ENCODE measurements around the gene HSD17B8.

HSD17B8 gene

GRCh38 chr6:33204415-33205190 lies at the start of gene HSD17B8:
Gene HSD17B8, plus strand, starts transcription at chr6:33204655. Its CDS starts 14 bp downstream, at chr6:33204669.
- DNase-seq (ENCODE audit: low read depth in 2 of 3, low spot score in 1 of 3) = peak; percentile 85 to 91 (median 89)

GRCh38 chr6:33156561-33156960 lies 47.9 kb upstream of the HSD17B8 start:
- no peak for DNase-seq (ENCODE audit: low read depth in 2 of 3, low spot score in 1 of 3)

- no peak for DNase-seq (ENCODE audit: low read depth in 2 of 3, low spot score in 1 of 3)
Observed at GRCh38 chr6:33156964-33157363, 47.5 kb upstream of the HSD17B8 start.

GRCh38 chr6:33160096-33160495 lies 44.4 kb upstream of the HSD17B8 start:
- DNase-seq (ENCODE audit: low read depth in 2 of 3, low spot score in 1 of 3) = no peak

- no peak for DNase-seq (ENCODE audit: low read depth in 2 of 3, low spot score in 1 of 3)
Observed at GRCh38 chr6:33160728-33161344, 43.6 kb upstream of the HSD17B8 start.

GRCh38 chr6:33161354-33162331 lies 42.8 kb upstream of the HSD17B8 start:
- DNase-seq (ENCODE audit: low read depth in 2 of 3, low spot score in 1 of 3) = peak; percentile 66 to 86 (median 81)

- DNase-seq (ENCODE audit: low read depth in 2 of 3, low spot score in 1 of 3) = no peak
Observed at GRCh38 chr6:33163540-33163939, 40.9 kb upstream of the HSD17B8 start.

GRCh38 chr6:33164176-33164575 lies 40.3 kb upstream of the HSD17B8 start:
- no peak for DNase-seq (ENCODE audit: low read depth in 2 of 3, low spot score in 1 of 3)

GRCh38 chr6:33164665-33165373 lies 39.6 kb upstream of the HSD17B8 start:
- no peak for DNase-seq (ENCODE audit: low read depth in 2 of 3, low spot score in 1 of 3)

- no peak for DNase-seq (ENCODE audit: low read depth in 2 of 3, low spot score in 1 of 3)
Observed at GRCh38 chr6:33165581-33166258, 38.7 kb upstream of the HSD17B8 start.

- no peak for DNase-seq (ENCODE audit: low read depth in 2 of 3, low spot score in 1 of 3)
Observed at GRCh38 chr6:33166363-33166762, 38.1 kb upstream of the HSD17B8 start.

GRCh38 chr6:33166811-33167210 lies 37.6 kb upstream of the HSD17B8 start:
- DNase-seq (ENCODE audit: low read depth in 2 of 3, low spot score in 1 of 3) = no peak

- no peak for DNase-seq (ENCODE audit: low read depth in 2 of 3, low spot score in 1 of 3)
Observed at GRCh38 chr6:33167374-33168283, 36.8 kb upstream of the HSD17B8 start.

GRCh38 chr6:33168284-33168601 lies 36.2 kb upstream of the HSD17B8 start:
- no peak for DNase-seq (ENCODE audit: low read depth in 2 of 3, low spot score in 1 of 3)

GRCh38 chr6:33168639-33169038 lies 35.8 kb upstream of the HSD17B8 start:
- no peak for DNase-seq (ENCODE audit: low read depth in 2 of 3, low spot score in 1 of 3)

- DNase-seq (ENCODE audit: low read depth in 2 of 3, low spot score in 1 of 3) = no peak
Observed at GRCh38 chr6:33169291-33170175, 34.9 kb upstream of the HSD17B8 start.

GRCh38 chr6:33170176-33171015 lies 34.1 kb upstream of the HSD17B8 start:
- no peak for DNase-seq (ENCODE audit: low read depth in 2 of 3, low spot score in 1 of 3)

All from stimulated activated CD4-positive, alpha-beta T cell treated with anti-CD3 and anti-CD28 coated beads, Interleukin-12 subunit alpha, Interleukin-12 subunit beta, amount 100 ng/mL, for 48 hours (primary cell).